ENCODE results near the gene HDAC8.
"Not testable (repeated sequence)": the region's sequence is repeated elsewhere in the genome, so short reads cannot be mapped to it uniquely, and the experiment has no call there.

Gene HDAC8

DNA sequence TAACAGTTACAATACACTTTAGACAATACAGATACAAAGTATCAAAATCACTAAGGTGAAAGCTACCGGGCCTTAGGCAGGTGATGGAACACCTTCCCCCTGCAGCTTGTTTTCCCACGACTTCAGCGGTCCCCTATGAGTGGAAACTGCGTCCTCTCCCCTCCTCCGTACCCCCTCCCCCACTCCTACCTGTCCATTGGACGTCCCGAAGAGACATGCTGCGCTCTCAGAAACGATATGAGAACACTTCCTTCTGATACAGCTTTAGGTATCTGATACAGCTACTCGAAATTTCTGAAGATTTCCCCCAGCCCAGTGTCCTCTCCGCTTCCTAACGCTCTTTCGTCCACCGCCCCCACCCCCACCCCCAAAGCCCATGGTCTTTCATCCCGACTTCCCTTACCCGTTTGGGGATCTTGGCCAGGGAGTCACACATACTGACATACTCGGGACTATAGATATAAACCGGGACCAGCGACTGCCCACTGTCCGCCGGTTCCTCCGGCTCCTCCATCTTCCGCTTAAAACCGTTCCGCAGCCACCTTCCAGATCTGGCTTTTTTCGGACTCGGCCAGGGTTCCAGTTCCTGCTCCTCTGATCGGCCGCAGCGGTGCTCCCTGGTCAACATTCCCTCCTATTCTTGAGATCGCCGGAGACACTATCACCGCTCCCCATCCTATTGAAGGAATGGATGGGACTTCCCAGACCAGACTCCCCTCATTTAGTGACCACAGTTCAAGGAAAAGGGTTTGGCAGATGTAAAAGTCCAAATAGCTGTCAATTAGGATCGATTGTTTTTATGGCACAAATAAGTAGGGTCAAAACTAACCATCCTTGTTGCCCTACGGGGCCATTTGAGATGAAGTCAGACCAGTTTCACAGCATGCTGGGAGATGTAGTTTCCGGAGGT is at the start of gene HDAC8:
TSS of gene HDAC8 (minus strand) at position 596 of the 910 bp plus-strand sequence. CDS start at position 514, 82 bp downstream.
- peak; percentile 60 to 69 for DNase-seq

DNA sequence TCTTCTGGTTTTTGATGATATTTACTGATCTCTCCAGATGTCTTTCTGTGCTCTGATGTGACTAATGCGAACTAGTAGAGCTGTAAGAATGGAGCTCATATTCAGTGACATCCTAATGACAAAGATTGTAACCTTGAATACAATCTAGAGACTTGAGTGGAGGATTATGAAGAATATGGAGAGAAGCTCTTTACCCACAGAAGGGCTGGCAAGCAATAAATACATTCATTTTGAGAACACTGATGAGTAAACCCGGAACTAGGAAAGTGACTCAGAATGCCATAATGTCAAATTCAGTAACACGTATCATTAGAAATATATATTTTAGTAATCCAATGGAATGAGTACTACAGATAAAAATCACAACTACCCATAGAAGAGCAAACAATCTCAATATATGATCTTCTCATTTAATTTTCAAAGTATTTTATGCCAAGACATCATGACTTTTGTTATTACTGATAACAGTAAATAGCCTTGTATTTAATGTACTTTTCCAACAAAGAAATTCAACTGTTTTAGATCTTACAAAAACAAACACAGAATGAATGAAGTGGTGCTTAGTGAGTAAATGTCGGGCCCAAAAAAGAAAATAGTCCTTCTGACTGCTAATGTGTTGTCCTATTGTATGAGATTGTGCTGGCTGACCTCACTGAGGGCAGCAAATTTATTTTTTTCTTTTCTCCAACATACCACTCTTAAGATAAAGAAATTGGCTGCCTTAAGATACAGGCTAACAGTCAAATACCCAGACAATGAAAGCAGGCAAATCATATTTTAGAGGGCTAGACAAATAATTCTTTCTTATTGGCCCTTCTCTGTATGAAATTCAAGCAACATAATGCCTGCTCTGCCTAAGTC is 49.2 kb upstream of the HDAC8 start:
- no peak for DNase-seq

DNA sequence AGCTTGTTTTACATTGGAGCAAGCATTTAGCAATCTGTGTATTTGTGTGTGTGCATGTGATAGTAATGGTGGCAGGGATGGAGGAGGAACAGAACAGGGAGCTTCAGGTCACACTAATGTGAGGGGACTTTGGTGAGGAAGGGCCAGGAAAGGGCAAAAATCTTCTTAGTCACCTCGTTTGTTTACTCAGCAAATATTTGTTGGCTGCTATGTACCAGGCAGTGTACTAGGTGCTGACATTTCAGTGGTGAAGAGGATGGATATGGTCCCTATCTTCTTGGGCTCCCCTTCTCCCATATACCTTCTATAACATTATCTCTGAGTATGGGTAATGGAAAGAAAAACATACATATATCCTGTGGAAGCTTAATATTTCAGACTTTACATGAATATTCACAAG is 48.5 kb upstream of the HDAC8 start:
- no peak for DNase-seq

DNA sequence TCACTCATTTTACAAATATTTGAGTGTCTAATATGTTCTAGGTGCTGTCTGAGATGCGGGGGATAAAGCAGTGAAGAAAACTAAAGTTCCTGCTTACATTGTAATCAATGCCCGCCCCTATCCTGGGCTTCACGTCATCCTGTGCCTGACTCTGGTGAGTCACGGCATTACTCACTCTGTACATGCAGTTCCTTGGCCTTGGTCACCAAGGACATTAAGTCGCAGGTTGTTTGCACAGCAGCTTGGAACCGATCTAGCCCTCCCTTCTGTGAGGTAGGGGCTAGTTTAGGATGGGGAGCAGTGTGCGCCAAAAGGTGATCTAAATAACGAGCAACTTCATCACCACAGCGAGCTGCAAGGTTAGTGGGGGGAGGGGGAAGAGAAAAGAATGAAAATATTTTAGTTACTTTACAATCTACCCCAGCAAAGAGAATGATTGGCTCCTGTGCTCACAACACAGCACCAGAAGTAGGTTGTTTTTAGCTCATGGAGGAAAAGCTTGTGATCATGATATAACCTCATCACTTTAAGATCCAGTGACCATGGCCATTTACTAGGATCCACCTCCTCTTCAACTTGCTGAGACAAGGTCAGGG is 48.0 kb upstream of the HDAC8 start:
- DNase-seq = no peak

DNA sequence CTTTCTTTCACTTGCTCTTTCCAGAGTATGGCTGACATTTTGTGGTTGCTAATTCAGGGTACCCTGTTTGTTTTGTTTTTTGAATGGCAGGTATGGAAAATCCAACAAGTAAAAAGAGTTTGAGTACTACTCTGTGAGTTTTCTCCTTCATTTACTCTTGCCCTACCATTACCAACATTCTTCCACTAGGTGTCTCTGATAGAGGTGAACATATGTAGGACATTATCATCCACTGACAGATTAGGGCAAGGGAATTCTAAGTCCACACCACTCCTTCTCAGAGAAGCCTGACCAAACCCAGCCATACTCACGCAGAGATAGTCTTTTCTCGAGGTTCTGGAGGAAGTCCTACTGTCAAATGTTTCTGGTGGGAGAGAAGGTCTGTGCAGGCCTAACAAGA is 36.7 kb upstream of the HDAC8 start:
- DNase-seq = no peak

DNA sequence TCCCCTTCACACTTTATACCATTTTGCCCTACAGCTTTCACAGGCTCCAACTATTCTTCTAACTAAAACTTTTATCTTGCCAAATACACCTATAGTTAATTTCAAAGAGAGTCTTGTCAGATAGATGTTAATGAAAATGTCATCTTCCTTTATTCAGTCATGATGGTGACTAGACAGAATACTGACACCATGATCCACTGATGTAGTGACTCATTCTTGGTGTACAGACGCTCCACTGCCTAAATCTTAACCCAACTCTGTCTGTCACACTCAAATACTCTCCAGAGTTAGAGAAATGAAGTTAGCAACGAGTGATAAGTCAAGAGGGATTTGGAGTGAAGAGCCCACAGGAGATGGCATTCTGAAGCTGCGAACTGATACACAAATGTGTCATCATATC is 32.1 kb upstream of the HDAC8 start:
- no peak for DNase-seq

DNA sequence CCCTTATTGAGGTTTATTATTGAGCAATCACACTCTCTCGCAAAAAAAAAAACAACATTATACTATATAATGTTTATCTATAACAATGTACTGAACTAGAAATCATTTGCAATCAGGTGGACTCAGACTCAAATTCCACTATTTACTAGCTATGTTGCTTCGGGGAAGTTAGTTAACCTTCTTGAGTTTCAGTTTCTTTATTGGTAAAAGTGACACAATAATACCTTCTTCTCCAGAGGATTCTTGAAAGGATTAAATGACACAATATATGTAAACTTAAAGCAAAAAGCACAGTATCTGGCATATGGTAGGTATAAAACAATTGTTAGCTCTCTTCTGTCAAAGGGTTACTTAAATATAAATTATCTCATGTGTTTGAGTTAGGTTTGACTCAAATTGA is 31.5 kb upstream of the HDAC8 start:
- no peak for DNase-seq

DNA sequence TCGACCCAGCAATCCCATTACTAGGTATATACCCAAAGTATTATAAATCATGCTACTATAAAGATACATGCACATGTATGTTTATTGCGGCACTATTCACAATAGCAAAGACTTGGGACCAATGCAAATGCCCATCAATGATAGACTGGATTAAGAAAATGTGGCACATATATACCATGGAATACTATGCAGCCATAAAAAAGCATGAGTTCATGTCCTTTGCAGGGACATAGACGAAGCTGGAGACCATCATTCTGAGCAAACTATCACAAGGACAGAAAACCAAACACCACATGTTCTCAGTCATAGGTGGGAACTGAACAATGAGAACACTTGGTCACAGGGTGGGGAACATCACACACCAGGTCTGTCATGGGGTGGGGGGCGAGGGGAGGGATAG is 18.4 kb upstream of the HDAC8 start:
- not testable (repeated sequence) for DNase-seq

DNA sequence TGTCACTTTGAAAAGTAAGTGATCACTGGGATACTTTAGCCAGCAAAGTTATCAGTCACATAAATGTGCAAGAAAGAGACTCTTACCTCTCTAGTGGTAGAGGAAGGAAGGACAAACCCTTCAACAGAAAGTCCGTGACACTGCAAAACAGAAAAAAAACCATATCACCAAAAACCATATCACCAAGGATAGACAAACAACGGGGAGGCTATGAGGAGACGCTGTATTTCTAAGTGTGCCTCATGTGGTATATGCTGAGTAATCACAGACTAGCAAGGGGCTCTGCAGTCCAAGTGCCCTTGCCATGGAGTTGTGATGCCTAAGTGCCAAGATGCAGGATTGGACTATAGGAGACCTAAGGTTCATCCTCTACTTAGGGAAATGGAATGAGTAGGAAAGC is 11.5 kb upstream of the HDAC8 start:
- DNase-seq = no peak

DNA sequence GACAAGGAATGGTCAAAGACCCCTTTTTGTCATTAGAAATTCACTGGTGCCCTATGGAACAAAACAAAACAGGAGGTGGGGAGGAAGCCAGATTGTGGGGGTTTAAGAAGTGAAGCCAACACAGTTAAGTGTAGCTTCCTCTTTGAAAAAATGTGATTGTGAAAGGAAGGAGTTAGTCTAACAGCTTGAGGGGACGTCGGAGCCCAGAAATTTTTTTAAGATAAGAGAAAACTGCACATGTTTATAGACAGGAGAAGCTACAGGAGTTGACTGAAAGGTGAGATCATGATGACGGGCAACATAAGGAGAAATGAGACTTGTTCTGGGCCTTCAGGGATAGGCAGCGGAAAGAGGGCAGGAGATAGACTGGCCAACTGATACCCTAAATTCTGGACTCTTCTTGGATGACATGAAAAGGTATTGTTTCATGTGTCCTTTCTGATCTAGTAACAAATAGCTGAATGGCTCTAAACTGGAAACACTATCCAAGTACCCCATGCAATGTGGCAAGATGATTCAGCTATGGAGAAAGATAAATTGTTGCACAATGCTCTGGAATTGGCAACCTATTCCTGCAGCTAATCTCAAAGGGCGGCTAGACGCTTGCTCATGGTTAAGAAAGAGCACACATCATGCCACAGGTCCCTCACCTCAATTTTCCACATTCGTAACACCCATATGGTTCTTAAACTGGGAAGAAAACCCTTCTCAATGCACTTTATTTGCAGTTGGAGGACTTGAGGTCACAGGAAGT is 3.7 kb upstream of the HDAC8 start:
- DNase-seq = no peak

DNA sequence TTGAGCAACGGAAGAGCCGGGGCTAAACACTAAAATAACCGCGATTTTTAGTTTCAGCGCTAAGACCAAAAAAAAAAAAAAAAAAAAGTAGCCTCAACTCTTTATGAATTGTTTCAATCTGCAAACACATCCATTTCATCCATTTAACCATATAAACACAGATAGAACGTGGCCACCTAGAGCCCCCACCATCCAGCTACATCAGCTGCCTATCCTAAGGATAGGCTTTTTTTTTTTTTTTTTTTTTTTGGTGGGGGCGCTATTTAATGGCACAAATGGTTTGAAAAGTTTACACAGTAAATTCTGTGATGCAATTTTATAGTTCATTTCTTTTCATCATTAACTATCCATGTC is 492 bp upstream of the HDAC8 start:
- DNase-seq = no peak

DNA sequence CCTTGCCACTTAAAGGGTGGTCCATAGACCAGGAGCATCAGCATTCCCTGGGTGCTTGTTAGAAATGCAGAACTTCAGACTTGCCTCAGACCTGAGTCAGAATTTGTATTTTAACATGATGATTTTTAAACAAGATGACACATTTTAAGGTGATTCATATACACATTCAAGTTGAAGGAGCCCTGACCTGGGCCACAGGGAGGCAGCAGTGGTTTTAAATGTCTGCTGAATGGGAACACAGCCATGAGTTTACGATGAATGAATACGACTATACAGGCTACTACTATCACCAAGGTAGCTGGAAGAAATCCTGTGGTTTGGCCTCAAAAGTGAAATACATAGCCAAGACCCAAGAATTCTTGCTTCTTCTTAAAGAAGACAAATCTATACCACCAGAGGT is 2.9 kb downstream of the HDAC8 start:
- DNase-seq = no peak

DNA sequence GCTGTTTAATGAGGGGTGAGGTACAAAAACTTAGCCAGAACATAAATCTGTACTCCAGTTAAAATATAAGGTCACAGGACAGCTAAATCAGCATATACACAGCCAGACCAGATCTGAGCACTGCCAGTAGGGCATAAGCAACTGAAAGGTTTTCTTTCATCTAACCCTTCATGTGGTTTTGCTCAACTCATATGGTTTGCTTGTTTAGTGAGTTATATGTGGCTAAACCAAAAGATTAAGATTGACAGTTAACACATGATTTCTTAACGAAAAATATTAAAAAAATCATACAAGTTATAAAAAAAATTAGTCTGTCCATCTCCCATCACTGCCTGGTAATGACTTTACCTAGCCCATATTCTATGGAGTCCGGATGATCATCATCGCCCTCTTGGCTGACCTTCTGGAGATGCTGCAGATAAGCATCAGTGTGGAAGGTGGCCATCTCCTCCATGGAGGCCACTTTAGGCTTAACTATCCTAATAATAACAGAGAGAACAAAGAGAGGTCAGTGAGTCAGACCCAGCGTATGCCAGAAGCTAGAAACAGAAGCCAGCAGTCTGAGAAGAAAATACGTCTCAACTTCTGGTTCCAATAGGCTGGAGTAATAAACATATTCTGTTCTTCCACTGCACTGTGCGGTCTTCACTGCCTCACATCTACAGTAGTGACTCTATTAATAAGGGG is 4.1 kb downstream of the HDAC8 start:
- no peak for DNase-seq

DNA sequence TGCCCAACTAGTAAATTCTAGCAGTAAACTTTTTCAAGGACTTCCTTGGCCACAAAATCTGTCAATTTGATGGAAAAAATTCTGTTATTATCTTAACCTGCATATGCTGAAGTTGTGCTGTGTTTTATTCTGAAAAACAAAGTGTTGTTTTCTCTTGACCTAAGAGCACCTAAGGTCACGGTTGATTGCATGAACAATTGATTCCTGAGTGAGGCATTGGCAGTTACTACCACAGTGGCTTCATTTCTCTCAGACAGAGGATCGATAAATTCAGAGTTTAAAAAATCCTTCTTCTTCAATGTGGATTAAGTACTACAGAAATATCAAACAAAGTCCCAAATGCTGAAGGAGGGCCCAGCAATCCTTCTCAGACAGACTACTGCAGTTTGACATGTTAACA is 6.2 kb downstream of the HDAC8 start:
- no peak for DNase-seq

DNA sequence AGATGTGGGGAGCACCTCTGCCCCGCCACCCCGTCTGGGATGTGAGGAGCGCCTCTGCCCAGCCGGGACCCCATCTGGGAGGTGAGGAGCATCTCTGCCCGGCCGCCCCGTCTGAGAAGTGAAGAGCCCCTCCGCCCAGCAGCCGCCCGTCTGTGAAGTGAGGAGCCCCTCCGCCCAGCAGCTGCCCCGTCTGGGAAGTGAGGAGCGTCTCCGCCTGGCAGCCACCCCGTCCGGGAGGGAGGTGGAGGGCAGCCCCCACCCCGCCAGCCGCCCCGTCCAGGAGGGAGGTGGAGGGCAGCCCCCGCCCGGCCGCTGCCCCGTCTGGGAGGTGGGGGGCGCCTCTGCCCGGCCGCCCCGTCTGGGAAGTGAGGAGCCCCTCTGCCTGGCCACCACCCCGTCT is 13.0 kb downstream of the HDAC8 start:
- DNase-seq = not testable (repeated sequence)

DNA sequence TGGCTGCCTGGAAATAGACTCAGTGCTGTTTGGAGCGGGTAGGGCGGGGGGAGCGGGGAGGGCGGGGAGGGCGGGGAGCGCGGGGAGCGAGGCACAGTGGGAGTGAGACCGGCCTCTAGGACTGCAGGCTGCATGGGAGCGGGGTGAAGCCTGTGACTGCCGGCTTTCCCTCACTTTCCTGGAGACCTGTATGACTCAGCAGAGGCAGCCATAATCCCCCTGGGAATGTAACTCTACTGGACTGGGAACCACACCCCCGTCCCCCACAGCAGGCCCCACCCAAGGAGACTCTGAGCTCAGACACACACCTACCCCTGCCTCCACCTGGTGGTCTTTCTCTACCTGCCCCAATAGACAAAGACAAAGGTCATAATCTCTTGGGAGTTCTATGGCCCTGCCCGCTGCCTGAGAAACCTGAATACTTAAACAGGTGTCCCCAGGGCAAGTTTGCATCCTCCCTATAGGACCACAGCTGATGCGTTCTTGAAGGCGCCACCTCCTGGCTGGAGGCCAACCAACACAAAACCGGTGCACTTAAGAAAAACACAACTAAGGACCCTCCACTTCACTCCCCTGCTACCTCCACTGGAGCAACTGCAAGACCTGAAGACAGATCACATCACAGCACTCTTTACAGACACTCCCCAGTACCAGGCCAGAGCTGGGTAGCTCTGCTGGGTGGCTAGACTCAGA is 18.0 kb downstream of the HDAC8 start:
- DNase-seq = no peak

DNA sequence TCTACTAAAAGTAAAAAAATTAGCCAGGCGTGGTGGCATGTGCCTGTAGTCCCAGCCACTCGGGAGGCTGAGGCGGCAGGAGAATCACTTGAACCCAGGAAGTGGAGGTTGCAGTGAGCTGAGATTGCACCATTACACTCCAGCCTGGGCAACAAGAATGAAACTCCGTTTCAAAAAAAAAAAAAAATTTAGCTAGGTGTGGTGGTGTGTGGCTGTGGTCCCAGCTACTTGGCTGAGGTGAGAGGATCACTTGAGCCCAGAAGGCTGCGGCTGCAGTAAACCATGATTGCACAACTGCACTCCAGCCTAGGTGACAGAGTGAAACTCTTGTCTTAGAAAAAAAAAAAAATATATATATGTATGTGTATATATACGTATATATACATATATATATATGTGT is 20.2 kb downstream of the HDAC8 start:
- not testable (repeated sequence) for DNase-seq

DNA sequence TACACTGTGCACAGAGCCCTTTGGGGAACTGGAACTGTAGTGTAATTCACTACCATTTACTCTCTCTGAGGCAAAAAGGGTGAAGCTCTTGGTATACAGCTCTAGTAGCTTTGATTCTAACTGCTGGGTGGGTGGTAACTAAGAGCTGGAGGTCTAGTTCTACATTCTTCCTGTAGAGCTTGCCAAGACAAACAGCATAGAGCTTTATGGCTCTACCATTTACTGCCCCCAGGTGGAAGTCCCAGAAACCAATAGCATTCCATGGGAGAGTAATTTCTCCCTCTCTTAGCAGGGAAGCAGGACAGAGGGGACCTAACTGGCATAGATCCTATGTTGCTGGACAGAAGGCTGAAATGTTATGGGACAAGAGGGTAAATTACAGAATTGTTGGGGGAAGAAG is 26.7 kb downstream of the HDAC8 start:
- no peak for DNase-seq

DNA sequence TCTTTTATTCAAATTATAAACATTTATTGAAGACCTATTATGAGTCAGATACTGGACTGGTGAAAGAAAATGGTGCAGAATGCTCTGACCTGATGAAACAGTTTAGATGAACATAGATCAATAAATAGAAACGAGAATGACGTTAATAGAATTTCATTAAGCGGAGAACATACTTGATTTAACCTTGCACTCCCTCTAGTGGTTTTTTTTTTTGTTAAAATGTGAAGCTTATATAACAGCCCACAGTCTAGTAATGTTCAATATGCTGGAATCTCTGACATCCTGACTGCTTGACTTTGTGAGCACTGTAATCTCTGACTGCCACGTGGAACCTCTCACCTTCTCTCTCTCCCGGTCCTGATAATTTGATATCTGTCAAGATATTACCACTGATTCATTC is 32.3 kb downstream of the HDAC8 start:
- no peak for DNase-seq

DNA sequence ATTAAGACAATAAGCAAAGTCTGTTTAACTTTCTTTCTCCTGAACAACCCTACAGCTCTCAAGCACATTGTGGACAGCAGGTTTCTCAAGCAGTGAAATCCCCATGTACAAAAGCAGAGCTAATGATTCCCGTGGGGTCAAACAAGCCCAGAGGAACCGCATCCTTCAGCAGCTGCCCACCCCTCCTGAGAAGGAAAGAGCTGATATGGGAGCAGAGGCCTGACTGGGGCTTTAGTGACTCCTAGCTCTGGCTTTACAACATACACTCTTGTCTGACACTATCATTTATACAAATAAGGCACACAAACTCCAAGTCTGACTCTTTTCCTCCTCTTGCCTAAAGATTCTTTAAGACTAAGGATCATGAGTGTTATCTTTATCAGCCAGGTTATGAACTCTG is 32.8 kb downstream of the HDAC8 start:
- no peak for DNase-seq

DNA sequence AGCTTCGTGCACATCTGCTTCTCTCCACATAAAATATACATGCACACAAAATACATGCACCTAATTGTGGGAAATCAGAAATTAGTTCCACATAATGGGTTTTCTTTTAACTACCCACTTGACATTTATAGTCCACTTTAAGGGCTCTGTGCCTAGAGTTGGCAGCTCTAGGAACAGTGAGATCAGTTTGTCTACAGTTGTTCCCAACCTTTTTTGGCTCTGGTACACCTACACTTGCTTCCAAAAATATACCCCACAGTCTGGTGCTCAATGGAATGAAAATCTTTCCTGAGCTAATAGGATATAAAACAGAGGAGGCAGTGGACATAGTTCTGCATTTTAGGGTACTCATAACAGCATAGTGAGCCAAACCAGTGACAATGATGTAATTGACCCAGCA is 36.1 kb downstream of the HDAC8 start:
- no peak for DNase-seq

DNA sequence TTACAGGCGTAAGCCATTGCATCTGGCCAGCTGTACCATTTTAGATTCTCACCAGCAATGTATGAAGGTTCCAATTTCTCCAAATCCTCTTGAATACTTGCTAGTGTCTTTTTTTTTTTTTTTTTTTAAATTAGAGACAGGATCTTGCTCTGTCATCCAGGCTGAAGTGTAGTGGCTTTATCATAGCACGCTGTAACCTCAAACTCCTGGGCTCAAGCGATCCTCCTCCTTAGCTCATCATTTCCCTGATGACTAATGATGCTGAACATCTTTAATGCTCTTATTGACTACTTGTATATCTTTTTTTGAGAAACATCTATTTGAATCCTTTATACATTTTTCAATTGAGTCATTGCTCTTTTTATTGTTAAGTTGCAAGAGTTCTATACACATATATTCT is 40.3 kb downstream of the HDAC8 start:
- no peak for DNase-seq

Data from CD4-positive, alpha-beta T cell treated with Interleukin-1 beta for 1 hour (primary cell).